Measurements from ENCODE around the gene IQSEC2.

Gene IQSEC2

DNA sequence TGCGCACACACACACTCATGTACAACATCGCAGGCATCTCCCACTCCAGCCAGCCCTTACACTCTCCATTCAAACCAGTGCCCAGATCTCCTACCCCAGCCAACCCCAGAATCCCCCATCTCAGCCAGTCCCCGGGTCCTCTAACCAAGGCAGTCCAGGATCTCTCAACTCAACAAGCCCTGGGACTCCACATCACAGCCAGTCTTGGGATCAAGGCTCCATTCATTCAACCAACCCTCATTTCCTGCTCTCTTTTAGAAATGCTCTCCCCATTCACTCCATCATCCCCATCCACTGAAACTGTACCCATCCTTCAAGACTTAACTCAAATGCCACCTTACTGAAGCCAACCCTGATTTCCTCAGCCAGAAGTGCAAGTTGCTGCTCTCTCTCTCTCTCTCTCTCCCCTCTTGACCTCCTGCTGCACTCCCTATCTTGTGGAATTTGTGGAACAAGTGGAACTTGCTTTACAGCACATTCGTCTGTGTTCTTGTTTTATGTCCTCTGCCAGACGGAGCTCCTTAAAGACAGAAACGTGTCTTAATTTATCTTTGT, 40.6 kb upstream of the IQSEC2 start:
- TF ChIP-seq, protein P1, sequence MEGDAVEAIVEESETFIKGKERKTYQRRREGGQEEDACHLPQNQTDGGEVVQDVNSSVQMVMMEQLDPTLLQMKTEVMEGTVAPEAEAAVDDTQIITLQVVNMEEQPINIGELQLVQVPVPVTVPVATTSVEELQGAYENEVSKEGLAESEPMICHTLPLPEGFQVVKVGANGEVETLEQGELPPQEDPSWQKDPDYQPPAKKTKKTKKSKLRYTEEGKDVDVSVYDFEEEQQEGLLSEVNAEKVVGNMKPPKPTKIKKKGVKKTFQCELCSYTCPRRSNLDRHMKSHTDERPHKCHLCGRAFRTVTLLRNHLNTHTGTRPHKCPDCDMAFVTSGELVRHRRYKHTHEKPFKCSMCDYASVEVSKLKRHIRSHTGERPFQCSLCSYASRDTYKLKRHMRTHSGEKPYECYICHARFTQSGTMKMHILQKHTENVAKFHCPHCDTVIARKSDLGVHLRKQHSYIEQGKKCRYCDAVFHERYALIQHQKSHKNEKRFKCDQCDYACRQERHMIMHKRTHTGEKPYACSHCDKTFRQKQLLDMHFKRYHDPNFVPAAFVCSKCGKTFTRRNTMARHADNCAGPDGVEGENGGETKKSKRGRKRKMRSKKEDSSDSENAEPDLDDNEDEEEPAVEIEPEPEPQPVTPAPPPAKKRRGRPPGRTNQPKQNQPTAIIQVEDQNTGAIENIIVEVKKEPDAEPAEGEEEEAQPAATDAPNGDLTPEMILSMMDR (IDR thresholded peaks at IDR 0.05; ENCODE audit: insufficient read depth, low read length, poor library complexity, severe bottlenecking): no peak
- no peak for DNase-seq (ENCODE audit: extremely low read depth, insufficient read length)
- Histone ChIP-seq H3K4me3 (replicated peaks; ENCODE audit: low read depth, low read length) (no peak overlapping the region), H3K27me3 (replicated peaks; ENCODE audit: control insufficient read depth, insufficient read depth, low read length) (no peaks in the 10 kb centered on the region; the same call in none of the 2 replicates), H3K36me3 (ENCODE audit: control insufficient read depth, insufficient read depth, low read length) (no peaks in the 10 kb centered on the region)

DNA sequence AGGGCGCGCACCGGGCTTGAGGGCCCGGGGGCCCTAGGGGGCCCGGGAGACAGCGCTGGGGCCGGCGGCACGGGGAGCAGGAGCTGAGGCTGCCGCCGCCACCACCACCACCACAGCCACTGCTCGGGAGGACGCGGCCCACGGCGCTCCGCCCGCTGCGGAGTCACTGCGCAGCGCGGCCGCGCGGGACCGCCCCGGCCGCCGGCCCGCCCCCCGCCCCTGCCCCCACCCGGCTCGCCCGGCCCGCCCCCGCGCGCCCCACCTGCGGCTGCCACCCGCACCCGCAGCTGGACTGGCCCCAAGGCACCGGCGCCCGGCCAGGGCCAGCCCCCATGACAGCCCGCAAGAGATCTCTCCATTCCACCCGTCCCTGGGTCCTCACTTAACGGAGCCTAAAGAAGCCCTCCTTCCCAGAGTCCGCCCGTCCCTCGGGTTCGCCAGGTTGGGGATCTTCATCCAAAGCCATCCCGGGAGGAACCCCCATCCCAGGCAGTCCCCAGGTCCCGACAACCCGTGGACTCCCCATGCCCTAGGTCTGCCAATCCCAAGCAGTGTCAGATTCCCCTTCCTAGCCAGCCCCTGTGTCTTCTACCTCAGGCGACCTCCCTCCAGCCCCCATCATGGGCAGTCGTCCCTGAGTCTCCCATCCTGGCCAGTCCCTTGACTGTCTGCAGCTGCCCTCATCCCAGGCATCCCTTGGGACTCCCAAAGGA, 40.0 kb upstream of the IQSEC2 start:
- no peak for DNase-seq (ENCODE audit: extremely low read depth, insufficient read length)
- TF ChIP-seq, protein P1 (IDR thresholded peaks at IDR 0.05; ENCODE audit: insufficient read depth, low read length, poor library complexity, severe bottlenecking): no peak

DNA sequence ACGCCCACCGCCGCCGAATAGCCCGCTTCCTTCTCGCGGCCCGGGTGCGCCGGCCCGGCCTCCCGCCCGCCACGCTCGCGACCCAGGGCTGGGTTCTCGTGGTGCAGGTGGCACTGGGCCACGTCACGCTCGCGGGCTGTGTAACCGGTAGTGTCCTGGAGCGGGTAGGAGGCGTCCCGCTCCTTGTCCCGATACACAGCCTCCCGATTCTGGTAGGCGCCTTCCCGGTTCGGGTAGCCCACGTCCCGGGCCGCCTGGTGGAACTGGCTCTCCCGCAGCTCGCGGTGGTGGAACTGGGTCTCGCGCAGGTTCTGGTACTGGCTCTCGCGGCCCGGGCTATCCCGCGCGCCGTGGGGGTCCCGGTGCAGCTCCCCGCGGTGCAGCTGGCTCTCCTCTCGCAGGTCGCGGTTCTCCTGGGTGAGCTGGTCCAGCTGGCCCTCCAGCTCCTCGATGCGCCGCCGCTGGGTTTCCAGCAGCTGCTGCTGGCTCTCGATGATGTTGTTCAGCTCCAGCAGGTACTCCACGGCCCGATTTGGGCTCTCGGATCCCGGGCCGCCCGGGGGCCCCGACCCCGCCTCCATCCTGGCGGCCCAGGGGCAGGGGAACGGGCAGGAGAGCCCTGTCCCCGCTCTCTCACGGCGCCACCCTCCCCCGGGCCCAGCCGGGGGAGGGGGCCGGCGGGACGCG, 39.3 kb upstream of the IQSEC2 start:
- no peaks in the 10 kb centered on the region; the same call in none of the 2 replicates for H3K27me3 ChIP-seq (replicated peaks; ENCODE audit: control insufficient read depth, insufficient read depth, low read length)
- no peak for DNase-seq (ENCODE audit: extremely low read depth, insufficient read length)
- TF ChIP-seq, protein P1 (IDR thresholded peaks at IDR 0.05; ENCODE audit: insufficient read depth, low read length, poor library complexity, severe bottlenecking): no peak
- no peak overlapping the region; the same call in 1 of the 2 replicates for H3K4me3 ChIP-seq (replicated peaks; ENCODE audit: low read depth, low read length)
- H3K36me3 ChIP-seq (ENCODE audit: control insufficient read depth, insufficient read depth, low read length): no peaks in the 10 kb centered on the region

More for the DNA sequence above, 40.0 kb upstream of the IQSEC2 start:
- H3K36me3 ChIP-seq (ENCODE audit: control insufficient read depth, insufficient read depth, low read length): no peaks in the 10 kb centered on the region
- H3K27me3 ChIP-seq (replicated peaks; ENCODE audit: control insufficient read depth, insufficient read depth, low read length): no peaks in the 10 kb centered on the region; the same call in none of the 2 replicates
- no peak overlapping the region for H3K4me3 ChIP-seq (replicated peaks; ENCODE audit: low read depth, low read length)

DNA sequence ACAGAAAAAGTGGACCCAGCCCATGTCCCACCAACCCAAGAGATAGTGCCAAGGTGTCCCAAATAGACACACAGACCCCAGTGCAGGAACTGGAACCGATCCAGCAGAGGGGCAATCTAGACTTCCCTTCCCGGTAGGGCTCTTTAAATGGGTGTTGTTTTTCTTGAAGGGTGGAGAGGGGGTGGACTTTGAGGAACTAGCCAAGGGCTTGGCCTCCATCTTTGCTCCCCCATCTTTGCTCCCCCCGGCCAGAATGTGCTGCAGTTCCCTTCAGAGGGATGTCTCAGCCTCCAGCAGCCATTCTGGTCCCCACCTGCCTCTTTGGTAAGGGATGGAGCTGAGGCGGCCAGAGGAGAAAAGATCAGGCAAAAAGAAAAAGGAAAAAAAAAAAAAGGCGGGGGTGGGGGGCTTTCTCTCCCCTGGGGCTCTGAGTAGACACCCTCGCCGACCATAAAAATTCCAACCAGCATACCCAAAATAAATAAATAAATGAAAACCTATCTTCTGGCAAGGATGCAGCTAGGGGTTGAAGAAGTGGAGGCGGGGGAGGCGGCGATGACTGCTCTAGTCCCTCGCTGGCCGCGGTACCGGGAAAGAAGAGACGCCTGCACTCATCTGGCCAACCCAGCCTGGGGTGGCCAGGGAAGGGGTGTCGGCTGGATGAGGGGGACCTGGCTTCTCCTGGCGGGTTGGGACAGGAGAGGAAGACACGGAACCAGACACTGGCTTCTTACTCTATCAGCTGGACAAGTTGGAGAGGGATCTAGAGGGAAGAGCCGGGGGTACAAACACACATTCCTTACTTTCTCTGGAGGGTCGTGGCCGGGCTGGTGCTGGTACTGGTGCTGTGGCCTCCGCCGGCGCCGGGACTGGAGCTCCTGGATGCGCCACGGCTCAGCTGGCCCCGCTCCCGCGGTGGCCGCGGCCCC, 38.5 kb upstream of the IQSEC2 start:
- DNase-seq (ENCODE audit: extremely low read depth, insufficient read length): no peak
- TF ChIP-seq, protein P1 (IDR thresholded peaks at IDR 0.05; ENCODE audit: insufficient read depth, low read length, poor library complexity, severe bottlenecking): no peak
- Histone ChIP-seq H3K27me3 (replicated peaks; ENCODE audit: control insufficient read depth, insufficient read depth, low read length) (no peaks in the 10 kb centered on the region; the same call in none of the 2 replicates), H3K4me3 (replicated peaks; ENCODE audit: low read depth, low read length) (no peak overlapping the region), H3K36me3 (ENCODE audit: control insufficient read depth, insufficient read depth, low read length) (no peaks in the 10 kb centered on the region)

DNA sequence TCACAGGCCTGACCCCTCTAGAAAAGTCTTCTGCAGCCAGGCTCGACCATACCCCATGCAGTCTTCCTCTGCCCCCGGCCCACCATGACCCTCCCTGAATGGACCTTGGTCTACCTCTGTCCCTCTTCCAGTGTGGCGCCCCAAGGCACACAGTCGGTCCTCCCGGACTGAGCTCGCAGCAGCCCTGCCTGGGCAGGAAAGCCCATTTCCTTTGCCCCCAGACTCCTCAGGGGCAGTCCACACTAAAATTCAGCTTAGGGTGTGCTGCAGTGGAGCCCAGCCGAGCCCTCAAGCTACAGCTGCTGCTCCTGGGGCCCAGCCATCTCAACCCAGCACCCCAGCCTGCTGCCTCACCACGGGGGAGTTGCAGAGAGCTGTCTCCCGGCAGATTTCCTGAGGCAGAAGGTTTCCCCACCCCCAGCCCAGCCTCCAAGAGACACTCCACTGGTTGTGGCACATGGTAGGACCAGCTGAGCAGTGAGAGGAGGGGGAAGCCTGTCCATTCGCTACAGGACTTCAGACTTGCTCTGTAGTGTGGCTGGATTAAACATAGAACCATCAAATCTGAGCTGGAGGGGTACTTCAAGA, 37.5 kb upstream of the IQSEC2 start:
- H3K4me3 ChIP-seq (replicated peaks; ENCODE audit: low read depth, low read length): no peak overlapping the region
- TF ChIP-seq, protein P1 (IDR thresholded peaks at IDR 0.05; ENCODE audit: insufficient read depth, low read length, poor library complexity, severe bottlenecking): no peak
- no peaks in the 10 kb centered on the region for H3K36me3 ChIP-seq (ENCODE audit: control insufficient read depth, insufficient read depth, low read length)
- no peaks in the 10 kb centered on the region; the same call in none of the 2 replicates for H3K27me3 ChIP-seq (replicated peaks; ENCODE audit: control insufficient read depth, insufficient read depth, low read length)
- no peak for DNase-seq (ENCODE audit: extremely low read depth, insufficient read length)
